Activated CD4-positive, alpha-beta T cell treated with anti-CD3 and anti-CD28 coated beads, Interleukin-2, Interleukin-6, amounts not matched to agents 100 ng/mL and 50 ng/mL, durations not matched to agents 16 hours and 8 hours (primary cell): ENCODE measurements around the gene NGEF.
"Not testable (repeated sequence)": the region's sequence is repeated elsewhere in the genome, so short reads cannot be mapped to it uniquely, and the experiment has no call there.

Source experiments
- DNase-seq: peaks from one replicate; pipeline ENCODE4 v3.0.0-alpha.2; 2020

NGEF gene

GRCh38 chr2:232924433-232924832, 88.6 kb downstream of the NGEF start:
- DNase-seq = no peak

GRCh38 chr2:232920760-232921159, 92.3 kb downstream of the NGEF start:
- no peak for DNase-seq

- DNase-seq = no peak
These were observed 93.0 kb downstream of the NGEF start for GRCh38 chr2:232920055-232920454.

GRCh38 chr2:232919141-232919540, 93.9 kb downstream of the NGEF start:
- no peak for DNase-seq

- no peak for DNase-seq
These were observed 99.2 kb downstream of the NGEF start for GRCh38 chr2:232913903-232914302.

GRCh38 chr2:232911712-232912277, 101.3 kb downstream of the NGEF start:
- DNase-seq = no peak

- no peak for DNase-seq
These were observed 102.7 kb downstream of the NGEF start for GRCh38 chr2:232910376-232910775.

- DNase-seq = no peak
These were observed 104.4 kb downstream of the NGEF start for GRCh38 chr2:232908695-232909094.

- not testable (repeated sequence) for DNase-seq
These were observed 105.4 kb downstream of the NGEF start for GRCh38 chr2:232907718-232908085.

GRCh38 chr2:232906867-232907717, 106.0 kb downstream of the NGEF start:
- DNase-seq = not testable (repeated sequence)

- no peak for DNase-seq
These were observed 109.1 kb downstream of the NGEF start for GRCh38 chr2:232903989-232904388.

- DNase-seq = peak; percentile 64
These were observed 111.1 kb downstream of the NGEF start for GRCh38 chr2:232901736-232902578.

- no peak for DNase-seq
These were observed 112.0 kb downstream of the NGEF start for GRCh38 chr2:232900811-232901735.

- DNase-seq = no peak
These were observed 114.2 kb downstream of the NGEF start for GRCh38 chr2:232898592-232899543.

GRCh38 chr2:232897598-232898408, 115.3 kb downstream of the NGEF start:
- peak; percentile 28 for DNase-seq

- DNase-seq = no peak
These were observed 116.1 kb downstream of the NGEF start for GRCh38 chr2:232896720-232897597.

GRCh38 chr2:232896111-232896510, 116.9 kb downstream of the NGEF start:
- no peak for DNase-seq

GRCh38 chr2:232894746-232895145, 118.3 kb downstream of the NGEF start:
- no peak for DNase-seq

GRCh38 chr2:232894251-232894650, 118.8 kb downstream of the NGEF start:
- DNase-seq = no peak
